AG04449 (cell line): ENCODE data around the gene RTTN.

Experiments
- CTCF ChIA-PET: fragments of 350-600 bp; formaldehyde crosslinking; extraction: SDS; loops from one replicate; lab custom pipeline; 2021; ENCODE audit warnings: antibody characterized with exemption; lab: Yijun Ruan, JAX
- POLR2A ChIA-PET: fragments of 400-600, 350-600 bp; formaldehyde crosslinking; extraction: SDS; loops from one replicate; lab custom pipeline; 2020; ENCODE audit warnings: antibody characterized with exemption, inconsistent platforms; lab: Yijun Ruan, JAX
- DNase-seq: peaks from one replicate; pipeline ENCODE4 v3.0.0-alpha.2; 2010; ENCODE audit warnings: low read depth, low spot score
- H3K4me3 ChIP-seq: 2 replicates; pipeline ENCODE4 v1.5.1; 2011; ENCODE audit warnings: low read depth, mild to moderate bottlenecking, control low read depth, low read length
- TF ChIP-seq, protein P1 (sequence below): IDR thresholded peaks from one replicate; pipeline ENCODE4 v1.5.1; 2011; ENCODE audit warnings: mild to moderate bottlenecking, moderate library complexity, low read length, control low read depth, inconsistent platforms; ENCODE audit not compliant: insufficient read depth; ENCODE audit errors: missing control alignments

Gene RTTN

DNA sequence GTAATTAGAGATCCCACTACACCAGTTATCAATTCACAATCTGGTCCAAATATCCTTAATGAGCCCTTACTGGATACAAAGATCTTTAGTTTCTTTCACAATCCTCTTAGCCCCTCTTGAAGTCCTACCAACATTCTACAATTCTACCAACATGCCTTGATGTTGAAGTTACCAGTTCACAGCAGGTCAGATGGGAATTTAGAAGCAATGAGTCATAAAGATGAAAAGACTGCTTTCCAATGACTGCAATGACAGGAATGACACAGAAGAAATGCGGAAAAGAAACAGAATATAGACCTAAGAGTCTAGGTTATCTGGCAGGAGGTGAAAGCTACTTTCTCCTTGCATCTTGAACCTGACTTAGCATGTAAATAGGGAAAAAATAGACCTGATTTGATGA lies 24.5 kb downstream of the RTTN start:
- ChIA-PET CTCF (interaction anchor here (1.5 to 1.9 kb wide), 2 partner anchors 14 to 274 kb away, joined by 7 to 9 read pairs; no protein-coding TSS in a partner anchor), POLR2A (interaction anchor here (0.6 kb wide), 1 partner anchor 188 kb away, joined by 3 read pairs; no protein-coding TSS in a partner anchor)
- TF ChIP-seq, protein P1, sequence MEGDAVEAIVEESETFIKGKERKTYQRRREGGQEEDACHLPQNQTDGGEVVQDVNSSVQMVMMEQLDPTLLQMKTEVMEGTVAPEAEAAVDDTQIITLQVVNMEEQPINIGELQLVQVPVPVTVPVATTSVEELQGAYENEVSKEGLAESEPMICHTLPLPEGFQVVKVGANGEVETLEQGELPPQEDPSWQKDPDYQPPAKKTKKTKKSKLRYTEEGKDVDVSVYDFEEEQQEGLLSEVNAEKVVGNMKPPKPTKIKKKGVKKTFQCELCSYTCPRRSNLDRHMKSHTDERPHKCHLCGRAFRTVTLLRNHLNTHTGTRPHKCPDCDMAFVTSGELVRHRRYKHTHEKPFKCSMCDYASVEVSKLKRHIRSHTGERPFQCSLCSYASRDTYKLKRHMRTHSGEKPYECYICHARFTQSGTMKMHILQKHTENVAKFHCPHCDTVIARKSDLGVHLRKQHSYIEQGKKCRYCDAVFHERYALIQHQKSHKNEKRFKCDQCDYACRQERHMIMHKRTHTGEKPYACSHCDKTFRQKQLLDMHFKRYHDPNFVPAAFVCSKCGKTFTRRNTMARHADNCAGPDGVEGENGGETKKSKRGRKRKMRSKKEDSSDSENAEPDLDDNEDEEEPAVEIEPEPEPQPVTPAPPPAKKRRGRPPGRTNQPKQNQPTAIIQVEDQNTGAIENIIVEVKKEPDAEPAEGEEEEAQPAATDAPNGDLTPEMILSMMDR = no peak
- peak; percentile 44 for DNase-seq
- no peak overlapping the region for H3K4me3 ChIP-seq

DNA sequence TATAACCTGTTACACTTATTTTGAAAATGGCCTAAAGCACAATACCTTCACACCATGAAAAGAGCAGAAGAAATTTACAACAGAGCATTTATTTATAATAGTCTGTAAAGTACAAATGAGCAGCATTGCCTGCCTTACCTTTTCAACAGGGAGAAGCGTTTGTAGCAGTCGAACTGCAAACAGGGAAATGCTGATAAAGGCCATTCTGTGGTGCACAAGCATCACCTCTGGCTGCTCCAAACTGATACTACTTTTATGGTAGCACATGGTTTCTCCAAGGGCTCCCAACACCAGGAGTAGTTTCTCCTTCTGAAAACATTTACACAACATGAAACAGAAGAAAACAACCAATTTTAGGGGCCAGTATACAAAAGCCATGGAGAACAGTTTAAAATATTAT lies 28.9 kb downstream of the RTTN start:
- no peak overlapping the region for H3K4me3 ChIP-seq
- DNase-seq = no peak
- CTCF ChIA-PET = no interaction called here
- POLR2A ChIA-PET = no interaction called here
- TF ChIP-seq, protein P1 = no peak

DNA sequence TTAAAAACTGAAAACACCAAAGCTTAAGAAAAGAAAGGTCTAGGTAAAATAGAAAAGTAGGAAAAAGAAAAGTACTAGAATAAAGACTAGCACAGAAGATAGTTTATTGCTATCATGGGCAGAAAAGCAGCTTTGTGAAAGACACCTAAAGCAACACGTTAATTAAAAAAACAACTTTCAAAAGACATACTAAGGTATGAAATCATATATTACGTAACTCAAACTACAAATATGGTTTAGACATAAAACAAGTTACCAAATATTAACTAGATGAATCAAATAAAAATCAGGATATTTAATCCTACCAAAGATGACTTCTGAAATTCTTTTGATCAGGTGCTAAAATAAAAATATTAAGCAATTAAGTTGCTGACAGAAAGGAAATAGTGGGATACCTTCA lies 30.3 kb downstream of the RTTN start:
- TF ChIP-seq, protein P1 = no peak
- no peak for DNase-seq
- POLR2A ChIA-PET = interaction anchor here (0.6 to 0.7 kb wide), 2 partner anchors 22 to 692 kb away, joined by 3 to 4 read pairs; no protein-coding TSS in a partner anchor
- CTCF ChIA-PET = interaction anchor here (0.9 to 2.3 kb wide), 6 partner anchors 9 to 317 kb away, joined by 3 to 31 read pairs (median 5); no protein-coding TSS in a partner anchor
- H3K4me3 ChIP-seq = no peak overlapping the region

DNA sequence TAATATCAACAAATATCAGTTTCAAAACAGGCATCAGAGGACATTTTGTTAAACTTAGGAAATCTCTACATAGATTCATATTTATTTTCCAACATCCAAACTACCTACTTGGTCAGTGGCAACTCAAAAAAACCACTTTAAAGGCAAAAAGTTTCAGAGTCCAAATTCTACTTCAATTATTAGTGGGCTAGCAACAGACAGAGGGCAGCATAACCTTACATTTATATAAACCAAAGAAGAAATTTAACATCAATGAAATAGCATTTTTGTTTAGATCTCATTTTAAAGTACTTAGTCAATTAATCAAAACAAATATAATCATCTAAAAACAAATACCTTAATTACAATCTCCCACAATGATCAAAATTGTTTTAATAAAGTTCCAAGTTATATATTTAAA lies 33.3 kb downstream of the RTTN start:
- DNase-seq = no peak
- CTCF ChIA-PET = interaction anchor here (0.7 to 4.2 kb wide), 25 partner anchors 12 to 319 kb away, joined by 3 to 218 read pairs (median 6); no protein-coding TSS in a partner anchor
- no peak overlapping the region for H3K4me3 ChIP-seq
- POLR2A ChIA-PET = no interaction called here
- TF ChIP-seq, protein P1 = peak; percentile 30

DNA sequence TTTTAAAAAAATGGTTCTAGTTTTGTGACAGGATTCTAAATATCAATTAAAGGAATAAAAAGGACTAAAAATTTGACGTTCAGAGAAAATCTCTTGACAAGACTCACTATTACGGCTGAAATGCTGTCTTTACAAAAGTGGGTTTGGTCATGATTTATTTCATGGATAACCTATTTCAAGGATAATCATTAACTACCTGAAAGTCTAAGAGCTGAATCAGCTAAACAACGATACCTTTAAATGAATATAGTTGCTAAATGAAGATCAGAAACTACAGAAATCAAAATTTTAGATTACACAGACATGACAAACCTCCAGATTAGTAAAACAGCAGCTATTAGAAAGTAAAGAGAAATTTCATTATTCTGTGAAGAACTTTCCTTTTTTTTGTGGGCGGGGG lies 35.7 kb downstream of the RTTN start:
- no peak overlapping the region for H3K4me3 ChIP-seq
- TF ChIP-seq, protein P1 = no peak
- no peak for DNase-seq
- ChIA-PET POLR2A (no interaction called here), CTCF (interaction anchor here (0.7 to 4.2 kb wide), 13 partner anchors 15 to 322 kb away, joined by 3 to 218 read pairs (median 4); no protein-coding TSS in a partner anchor)

DNA sequence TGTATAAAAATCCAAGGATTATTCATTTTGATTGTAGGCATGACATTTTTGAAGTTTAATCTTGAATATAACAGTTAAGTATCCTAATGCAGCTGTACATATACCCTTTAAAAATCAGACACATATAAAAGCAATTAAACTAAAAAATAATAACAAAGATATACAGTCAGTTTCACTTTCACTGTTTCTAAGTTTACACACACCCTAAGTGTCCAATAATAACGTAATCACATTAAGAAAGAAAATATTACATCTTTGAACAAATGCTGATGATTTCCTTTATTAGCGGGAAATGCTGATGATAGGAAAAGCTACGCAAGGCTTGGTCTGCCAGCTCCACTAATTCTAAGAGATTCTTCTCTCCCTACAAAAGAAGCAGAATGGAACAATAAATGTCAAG lies 38.8 kb downstream of the RTTN start:
- CTCF ChIA-PET = interaction anchor here (1.0 to 4.0 kb wide), 5 partner anchors 17 to 288 kb away, joined by 3 to 34 read pairs (median 6); no protein-coding TSS in a partner anchor
- no peak overlapping the region for H3K4me3 ChIP-seq
- POLR2A ChIA-PET = no interaction called here
- DNase-seq = no peak
- TF ChIP-seq, protein P1 = no peak
